Bronchial epithelial cell (primary cell): ENCODE results near the gene PLEKHM2. TPM values are rescaled to one million over a fixed set of nuclear protein-coding genes. Genes with fewer than 3 reads are reported as not detected.

Experiments used
- DNase-seq: peaks from one replicate; pipeline ENCODE4 v3.0.0-alpha.2; 2010; ENCODE audit warnings: low read depth
- FAIRE-seq: peaks from 2 replicates; lab custom pipeline; 2011; peaks lifted over from hg19 to GRCh38; lab: Jason Lieb, UNC
- H3K27me3 ChIP-seq: 2 replicates; pipeline ENCODE4 v1.5.1; 2011; ENCODE audit warnings: low read length; ENCODE audit not compliant: control insufficient read depth, insufficient read depth
- H3K36me3 ChIP-seq: 2 replicates; pipeline ENCODE4 v1.5.1; 2011; ENCODE audit warnings: low read length; ENCODE audit not compliant: control insufficient read depth, insufficient read depth
- H3K4me3 ChIP-seq: 2 replicates; pipeline ENCODE4 v1.5.1; 2011; ENCODE audit warnings: mild to moderate bottlenecking, low read depth, low read length, control low read depth
- CTCF ChIP-seq: IDR thresholded peaks from 2 replicates; pipeline ENCODE4 v1.5.1; 2011; ENCODE audit warnings: mild to moderate bottlenecking, moderate library complexity, low read length, control low read depth, inconsistent platforms; ENCODE audit not compliant: insufficient read depth, severe bottlenecking
- total RNA-seq: library from RNA; depleted of rRNA; stranded (reverse); fragments of >200 nt; gene quantifications from 2 replicates; pipeline ENCODE4 v1.2.1, GENCODE V29; 2014

The PLEKHM2 gene
- total RNA-seq, 1 donor from 2014 or later = 60.6 TPM

- DNase-seq (peak; percentile 97), FAIRE-seq (no peak)
- Histone ChIP-seq H3K4me3 (no peak overlapping the region), H3K27me3 (no peaks in the 10 kb centered on the region), H3K36me3 (peaks cover 30% of the 10 kb centered on the region)
- TF ChIP-seq CTCF = no peak
Observed at GRCh38 chr1:15765495-15766194, 81.5 kb downstream of the PLEKHM2 start.

GRCh38 chr1:15767941-15768340 is 83.8 kb downstream of the PLEKHM2 start:
- H3K27me3 ChIP-seq = no peaks in the 10 kb centered on the region
- H3K36me3 ChIP-seq = peaks cover 40% of the 10 kb centered on the region
- no peak for FAIRE-seq
- no peak for TF ChIP-seq CTCF
- H3K4me3 ChIP-seq = no peak overlapping the region
- no peak for DNase-seq

- FAIRE-seq (no peak), DNase-seq (no peak)
- Histone ChIP-seq H3K27me3 (no peaks in the 10 kb centered on the region), H3K4me3 (no peak overlapping the region), H3K36me3 (peaks cover 40% of the 10 kb centered on the region)
- TF ChIP-seq CTCF = no peak
Observed at GRCh38 chr1:15768388-15768787, 84.3 kb downstream of the PLEKHM2 start.

GRCh38 chr1:15770313-15770962 is 86.3 kb downstream of the PLEKHM2 start:
- Histone ChIP-seq H3K27me3 (no peaks in the 10 kb centered on the region), H3K36me3 (peaks cover 44% of the 10 kb centered on the region), H3K4me3 (no peak overlapping the region)
- DNase-seq = no peak
- no peak for FAIRE-seq
- no peak for TF ChIP-seq CTCF

GRCh38 chr1:15771836-15772515 is 87.9 kb downstream of the PLEKHM2 start:
- Histone ChIP-seq H3K36me3 (peaks cover 50% of the 10 kb centered on the region), H3K4me3 (no peak overlapping the region), H3K27me3 (no peaks in the 10 kb centered on the region)
- TF ChIP-seq CTCF = no peak
- DNase-seq = no peak
- FAIRE-seq = peak; percentile 82
